Nasal cavity respiratory epithelium epithelial cell of viscerocranial mucosa (primary cell): Measurements from ENCODE around the gene OR4M2. TPM values are rescaled to one million over a fixed set of nuclear protein-coding genes. Genes with fewer than 3 reads are reported as not detected.

Experiments
- total RNA-seq: library from RNA; depleted of rRNA; stranded (reverse); fragments of >200 nt; gene quantifications from 2 replicates; pipeline ENCODE4 v1.2.3, GENCODE V29; 2014

Gene OR4M2, protein sequence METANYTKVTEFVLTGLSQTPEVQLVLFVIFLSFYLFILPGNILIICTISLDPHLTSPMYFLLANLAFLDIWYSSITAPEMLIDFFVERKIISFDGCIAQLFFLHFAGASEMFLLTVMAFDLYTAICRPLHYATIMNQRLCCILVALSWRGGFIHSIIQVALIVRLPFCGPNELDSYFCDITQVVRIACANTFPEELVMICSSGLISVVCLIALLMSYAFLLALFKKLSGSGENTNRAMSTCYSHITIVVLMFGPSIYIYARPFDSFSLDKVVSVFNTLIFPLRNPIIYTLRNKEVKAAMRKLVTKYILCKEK
- total RNA-seq = not detected in 2 replicates

DNA sequence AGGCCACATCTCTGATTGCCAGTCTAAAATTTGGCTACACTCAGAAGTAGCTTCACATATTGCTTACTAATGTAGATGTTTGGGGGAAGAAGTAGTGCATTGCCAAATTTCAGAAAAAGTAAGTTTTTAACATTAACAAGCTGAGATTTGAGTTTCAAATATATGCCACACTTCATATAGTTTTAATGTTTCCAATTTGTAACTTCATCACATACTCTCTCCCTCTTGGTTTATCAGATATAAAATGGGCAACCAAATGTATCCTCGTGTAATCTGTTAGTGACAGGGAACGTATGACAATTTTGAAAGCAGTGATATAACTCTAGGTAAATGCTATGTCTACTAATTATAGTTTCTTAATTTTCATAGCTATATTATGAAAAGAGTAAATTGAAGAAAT lies at the start of gene OR4M2:
TSS of gene OR4M2 (plus strand) at position 301 of the 400 bp plus-strand sequence. CDS start at position 399, 98 bp downstream.

Other genes starting within 250 kb of the OR4M2 start
- gene POTEB, start 202.8 kb upstream of the OR4M2 start, total RNA-seq = not detected in 2 replicates